GM12874 (cell line): ENCODE measurements around the gene ERFL.

ENCODE experiments used
- TF ChIP-seq, protein P1 (sequence below): IDR thresholded peaks from 2 replicates; pipeline ENCODE4 v1.5.1; 2011; ENCODE audit warnings: low read depth, mild to moderate bottlenecking, control low read depth, low read length, moderate library complexity; ENCODE audit not compliant: insufficient read depth

Gene ERFL

DNA sequence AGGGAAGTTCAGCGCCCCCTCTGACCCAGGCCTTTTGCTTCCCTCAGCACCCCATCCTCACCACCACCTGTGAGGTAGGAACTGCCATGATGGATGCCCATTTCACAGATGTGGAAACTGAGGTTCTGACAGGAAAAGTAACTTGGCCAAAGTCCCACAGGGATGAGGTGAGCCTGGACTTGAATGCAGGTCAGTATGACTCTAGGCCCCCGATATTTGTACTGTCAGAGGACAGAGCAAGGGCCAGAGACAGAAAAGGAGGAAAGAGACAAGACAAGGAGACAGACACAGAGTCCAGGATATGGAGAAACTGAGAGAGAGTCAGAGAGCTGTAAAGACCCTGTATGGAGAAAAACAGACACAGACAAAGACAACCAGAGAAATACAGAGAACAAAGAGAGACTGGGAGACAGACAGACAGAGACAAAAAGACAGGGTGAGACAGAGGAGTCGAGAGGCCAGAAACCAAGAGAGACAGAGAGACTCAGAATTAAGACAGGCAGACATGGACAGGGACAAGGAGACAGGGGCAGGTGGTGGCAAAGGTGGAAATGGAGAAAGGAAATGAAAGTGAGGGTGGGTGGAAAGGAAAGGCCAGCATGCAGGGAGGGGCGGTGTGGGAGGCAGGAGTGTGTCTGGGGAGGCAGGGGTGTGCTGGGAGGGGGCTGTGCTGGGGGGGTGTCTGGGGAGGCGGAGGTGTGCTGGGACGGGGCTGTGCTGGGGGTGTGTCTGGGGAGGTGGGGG is 5.0 kb downstream of the ERFL start:
- TF ChIP-seq, protein P1, sequence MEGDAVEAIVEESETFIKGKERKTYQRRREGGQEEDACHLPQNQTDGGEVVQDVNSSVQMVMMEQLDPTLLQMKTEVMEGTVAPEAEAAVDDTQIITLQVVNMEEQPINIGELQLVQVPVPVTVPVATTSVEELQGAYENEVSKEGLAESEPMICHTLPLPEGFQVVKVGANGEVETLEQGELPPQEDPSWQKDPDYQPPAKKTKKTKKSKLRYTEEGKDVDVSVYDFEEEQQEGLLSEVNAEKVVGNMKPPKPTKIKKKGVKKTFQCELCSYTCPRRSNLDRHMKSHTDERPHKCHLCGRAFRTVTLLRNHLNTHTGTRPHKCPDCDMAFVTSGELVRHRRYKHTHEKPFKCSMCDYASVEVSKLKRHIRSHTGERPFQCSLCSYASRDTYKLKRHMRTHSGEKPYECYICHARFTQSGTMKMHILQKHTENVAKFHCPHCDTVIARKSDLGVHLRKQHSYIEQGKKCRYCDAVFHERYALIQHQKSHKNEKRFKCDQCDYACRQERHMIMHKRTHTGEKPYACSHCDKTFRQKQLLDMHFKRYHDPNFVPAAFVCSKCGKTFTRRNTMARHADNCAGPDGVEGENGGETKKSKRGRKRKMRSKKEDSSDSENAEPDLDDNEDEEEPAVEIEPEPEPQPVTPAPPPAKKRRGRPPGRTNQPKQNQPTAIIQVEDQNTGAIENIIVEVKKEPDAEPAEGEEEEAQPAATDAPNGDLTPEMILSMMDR = no peak

DNA sequence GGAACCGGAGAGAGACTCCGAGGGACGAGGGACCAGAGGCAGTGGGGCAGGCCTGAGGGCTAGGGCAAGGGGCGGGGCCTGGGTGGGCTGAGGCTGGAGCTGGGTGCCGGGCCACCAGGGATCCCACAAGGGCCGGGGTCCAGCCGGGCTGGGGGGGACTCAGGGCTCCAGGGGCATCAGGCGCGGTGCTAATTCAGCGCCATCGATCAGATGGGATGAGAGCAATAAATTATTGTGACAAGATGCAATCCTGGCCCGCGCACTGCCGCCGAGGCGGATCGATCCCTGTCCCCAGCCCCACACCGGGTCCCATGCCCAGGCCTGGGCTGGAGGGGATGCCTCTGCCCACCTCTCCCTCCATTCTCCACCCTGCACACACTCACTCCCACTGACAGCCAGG is 5.7 kb downstream of the ERFL start:
- TF ChIP-seq, protein P1 = no peak

DNA sequence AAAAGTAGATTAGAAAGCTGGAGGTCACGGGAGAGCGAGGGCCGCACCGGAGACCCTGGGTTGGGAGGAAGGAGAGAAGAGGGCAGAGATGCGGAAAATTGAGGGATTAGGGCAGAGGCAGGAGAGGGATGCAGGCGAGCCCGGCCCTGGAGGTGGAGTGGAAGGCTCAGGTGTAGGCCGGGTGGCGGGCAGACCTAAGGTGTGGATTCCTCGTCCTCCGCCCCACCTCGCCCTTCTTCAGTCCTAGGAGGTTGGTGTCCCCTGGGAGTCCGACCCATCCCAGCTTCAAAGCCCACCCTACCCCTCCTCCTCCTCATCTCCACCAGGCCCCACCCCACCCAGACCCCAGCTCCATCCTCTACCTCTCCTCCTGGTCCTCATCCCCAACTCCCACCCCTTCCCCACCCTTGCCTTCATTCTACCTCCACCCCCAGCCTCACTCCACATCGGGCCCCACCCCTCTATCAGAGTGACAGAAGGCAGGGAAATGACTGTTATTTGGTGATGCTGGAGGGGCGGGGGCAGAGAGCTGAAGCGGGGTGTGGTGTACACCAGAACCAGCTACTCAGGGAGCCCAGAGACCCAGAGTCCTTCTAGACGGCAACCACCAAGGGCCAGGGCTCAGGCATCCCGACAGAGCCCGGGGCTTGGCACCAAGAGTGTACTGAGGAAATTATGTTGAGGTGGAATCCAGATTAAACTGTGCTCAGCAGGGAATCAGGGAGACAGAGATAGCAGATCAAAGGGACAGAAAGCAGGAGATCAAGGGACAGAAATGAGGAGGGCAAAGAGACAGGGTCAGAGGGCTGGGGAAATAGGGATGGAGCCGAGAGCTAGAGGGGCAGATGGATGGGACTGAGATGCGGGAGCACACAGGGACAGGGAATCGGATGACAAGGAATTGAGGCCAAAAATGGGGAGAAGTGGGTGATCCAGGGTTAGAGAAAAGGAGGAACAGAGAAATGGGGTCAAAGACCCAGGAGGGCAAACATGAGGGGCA is 6.4 kb downstream of the ERFL start:
- TF ChIP-seq, protein P1 = no peak

DNA sequence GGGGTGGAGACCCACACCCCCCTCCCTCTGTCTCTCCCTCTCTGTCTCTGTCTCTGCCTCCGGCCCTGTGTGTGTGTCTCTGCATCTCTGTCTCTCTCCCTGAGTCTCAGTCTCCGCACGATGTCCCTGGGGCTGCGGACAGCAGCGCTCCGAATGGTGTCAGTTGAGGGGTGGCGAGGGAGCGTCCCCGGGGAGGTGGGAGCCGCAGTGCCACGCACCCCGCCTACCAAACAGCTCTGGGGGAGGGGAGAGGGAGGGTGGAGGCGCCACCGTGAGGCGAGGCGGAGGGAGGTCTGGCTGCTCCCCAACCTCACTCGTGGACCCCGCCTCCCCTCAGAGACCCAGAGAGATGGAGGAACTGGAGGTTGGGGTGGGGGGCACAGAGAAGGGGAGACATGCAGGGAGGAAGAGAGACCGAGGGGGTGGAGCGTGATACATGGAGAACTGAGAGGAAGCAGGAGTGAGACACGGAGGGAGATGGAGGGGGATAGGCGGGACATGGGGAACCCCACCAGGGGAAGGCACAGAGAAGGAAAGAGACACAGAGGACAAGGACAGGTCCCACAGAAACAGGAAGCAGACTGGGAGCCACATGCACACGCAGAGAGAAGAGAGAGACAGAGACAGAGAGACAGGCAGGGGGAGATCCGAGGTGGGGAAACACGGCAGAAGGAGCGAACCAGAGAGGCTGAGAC is 7.2 kb downstream of the ERFL start:
- TF ChIP-seq, protein P1 = no peak

DNA sequence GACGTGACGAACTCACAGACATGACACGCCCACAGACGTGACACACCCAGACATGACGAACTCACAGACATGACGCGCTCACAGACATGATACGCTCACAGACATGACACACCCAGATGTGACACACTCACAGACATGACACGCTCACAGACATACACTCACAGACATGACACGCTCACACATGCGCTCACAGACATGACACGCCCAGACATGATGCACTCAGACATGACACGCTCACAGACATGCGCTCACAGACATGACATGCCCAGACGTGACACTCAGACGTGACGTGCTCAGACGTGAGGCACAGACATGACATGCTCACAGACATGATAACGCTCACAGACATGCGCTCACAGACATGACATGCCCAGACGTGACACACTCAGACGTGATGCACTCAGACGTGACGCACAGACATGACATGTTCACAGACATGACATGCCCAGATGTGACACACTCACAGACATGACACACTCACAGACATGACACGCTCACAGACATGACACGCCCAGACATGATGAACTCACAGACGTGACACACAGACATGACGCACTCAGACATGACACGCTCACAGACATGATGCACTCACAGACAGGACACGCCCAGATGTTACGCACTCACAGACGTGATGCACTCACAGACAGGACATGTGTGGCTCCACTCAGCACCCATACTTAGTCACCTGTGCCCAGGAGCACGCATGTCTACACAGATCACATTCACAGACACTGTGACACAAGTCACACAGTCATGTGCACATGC is 8.1 kb downstream of the ERFL start:
- TF ChIP-seq, protein P1 = no peak

DNA sequence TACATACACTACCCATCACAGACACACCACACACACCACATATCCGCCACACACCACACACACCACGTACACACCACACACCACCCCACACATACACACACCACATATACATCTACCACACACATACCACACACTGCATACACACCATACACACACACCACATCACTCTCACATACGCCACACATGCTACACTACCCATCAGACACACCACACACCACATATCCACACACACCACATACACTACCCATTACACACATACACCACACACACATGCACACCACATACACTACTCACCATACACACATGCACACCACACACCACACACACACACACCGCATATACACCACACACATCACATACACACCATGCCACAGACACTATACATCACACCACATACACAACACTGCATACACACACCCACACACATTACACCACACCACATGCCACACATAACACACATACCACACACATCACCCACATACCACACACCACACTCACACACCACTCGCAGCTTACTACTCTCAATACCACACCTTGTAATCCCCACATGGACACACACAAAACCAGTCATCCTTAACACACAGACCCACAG is 9.5 kb downstream of the ERFL start:
- TF ChIP-seq, protein P1 = no peak
